ENCODE results near the gene SCFD2. TPM values are rescaled to one million over a fixed set of nuclear protein-coding genes. Genes with fewer than 3 reads are reported as not detected.
"Not testable (repeated sequence)": the region's sequence is repeated elsewhere in the genome, so short reads cannot be mapped to it uniquely, and the experiment has no call there.

The SCFD2 gene
- total RNA-seq, 1 donor from 2014 or later, result 25.6 TPM

DNA sequence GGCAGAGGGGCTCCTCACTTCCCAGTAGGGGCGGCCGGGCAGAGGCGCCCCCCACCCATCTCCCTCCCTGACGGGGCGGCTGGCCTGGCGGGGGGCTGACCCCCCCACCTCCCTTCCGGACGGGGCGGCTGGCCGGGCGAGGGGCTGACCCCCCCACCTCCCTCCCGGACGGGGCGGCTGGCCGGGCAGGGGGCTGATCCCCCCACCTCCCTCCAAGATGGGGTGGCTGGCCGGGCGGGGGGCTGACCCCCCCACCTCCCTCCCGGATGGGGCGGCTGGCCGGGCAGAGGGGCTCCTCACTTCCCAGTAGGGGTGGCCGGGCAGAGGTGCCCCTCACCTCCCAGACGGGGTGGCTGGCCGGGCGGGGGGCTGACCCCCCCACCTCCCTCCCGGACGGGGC lies 128.1 kb downstream of the SCFD2 start:
- DNase-seq, result not testable (repeated sequence)

DNA sequence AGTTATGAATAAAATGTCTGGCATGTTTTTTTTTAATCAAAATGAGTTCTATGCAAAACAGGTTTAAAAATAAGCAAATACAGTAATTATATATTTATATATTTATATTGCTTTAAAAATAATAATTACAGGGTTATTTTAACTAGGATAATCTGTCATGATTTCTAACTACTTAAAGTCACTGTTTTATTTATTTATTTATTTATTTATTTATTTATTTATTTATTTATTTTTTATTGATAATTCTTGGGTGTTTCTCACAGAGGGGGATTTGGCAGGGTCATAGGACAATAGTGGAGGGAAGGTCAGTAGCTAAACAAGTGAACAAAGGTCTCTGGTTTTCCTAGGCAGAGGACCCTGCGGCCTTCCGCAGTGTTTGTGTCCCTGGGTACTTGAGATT lies 129.2 kb downstream of the SCFD2 start:
- DNase-seq, result not testable (repeated sequence)

DNA sequence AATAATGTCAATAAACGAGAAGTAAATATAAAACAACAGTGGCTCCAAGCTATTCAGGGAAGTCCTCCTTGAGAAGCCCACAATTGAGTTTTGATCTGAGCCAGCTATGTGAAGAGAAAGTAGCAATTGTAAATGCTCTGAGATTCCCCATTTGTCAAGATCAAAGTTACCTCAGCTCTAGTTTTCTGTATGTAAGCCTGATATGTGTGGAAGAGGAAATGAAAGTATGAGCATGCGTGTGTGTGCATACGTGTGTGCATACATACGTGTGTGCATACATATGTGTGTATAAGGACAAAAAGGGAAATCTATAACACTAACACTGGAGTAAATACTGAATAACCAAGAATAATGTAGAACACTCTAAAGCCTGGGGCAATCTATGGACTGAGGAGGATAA lies 130.3 kb downstream of the SCFD2 start:
- DNase-seq, result no peak

DNA sequence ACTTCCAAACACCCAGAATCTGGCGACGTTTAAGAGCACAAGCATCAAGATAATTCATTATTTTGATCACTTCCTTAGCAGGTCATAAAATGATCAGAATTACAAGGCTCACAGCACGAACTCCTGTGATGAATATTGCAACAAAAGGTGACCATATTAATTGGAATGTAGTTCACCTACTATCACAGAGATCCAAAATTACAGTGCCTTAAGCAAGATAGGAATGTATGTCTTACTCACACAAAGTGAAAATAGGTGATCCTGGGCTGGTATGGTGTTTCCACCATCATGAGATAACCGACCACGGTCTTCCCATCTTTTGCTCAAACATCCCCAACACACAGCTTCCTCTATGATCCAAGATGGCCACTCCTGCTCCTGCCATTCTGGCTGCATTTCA lies 131.2 kb downstream of the SCFD2 start:
- no peak for DNase-seq

DNA sequence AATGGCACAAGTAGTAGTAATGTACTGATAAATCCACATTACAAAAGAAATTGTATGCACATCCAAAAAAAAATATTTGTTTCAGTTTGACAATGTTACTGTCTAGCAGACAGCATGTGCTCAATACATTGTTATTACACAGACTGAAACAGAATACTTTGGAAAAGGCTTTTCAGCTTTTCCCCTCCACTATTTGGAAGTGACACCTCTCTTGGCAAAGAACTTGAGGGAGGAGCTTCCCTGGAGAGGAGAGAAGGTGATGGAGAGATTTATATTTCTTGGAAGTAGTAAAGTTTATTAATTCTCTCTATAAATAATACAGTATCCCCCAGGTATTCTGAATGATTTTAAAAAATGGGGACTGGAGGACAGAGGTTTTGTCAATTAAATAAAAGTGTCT lies 131.8 kb downstream of the SCFD2 start:
- DNase-seq, result no peak

DNA sequence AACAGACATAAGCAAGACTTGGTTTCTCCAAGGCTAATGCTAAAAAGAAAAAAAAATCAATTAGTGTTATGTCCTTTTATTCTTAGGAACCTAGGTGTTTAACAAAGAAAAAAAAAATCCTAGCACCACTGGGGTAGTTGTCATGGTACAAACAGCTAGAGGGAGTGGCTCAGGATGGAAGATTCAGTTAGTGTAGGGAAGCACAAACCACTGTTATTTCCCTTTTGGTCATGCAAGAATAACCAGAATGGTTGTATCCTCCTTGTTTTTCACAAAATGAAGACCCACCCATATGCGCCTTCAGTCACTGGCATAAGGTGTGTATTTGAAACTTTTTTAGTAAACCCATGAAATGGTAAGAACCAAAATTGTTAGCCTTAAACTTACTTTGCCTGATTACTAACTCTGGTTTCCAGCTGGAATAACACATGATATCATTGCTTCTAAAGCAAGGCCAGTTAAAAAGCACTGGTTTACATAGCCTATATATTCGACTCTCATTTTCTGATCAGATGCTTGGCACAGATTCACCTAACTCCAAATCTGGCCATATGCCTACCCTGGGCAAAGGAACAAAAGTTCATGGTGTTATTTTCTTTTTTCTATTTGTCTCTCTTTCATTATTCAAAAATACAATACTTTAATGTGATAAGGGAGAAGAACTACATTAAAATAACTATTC lies 132.6 kb downstream of the SCFD2 start:
- DNase-seq, result no peak

DNA sequence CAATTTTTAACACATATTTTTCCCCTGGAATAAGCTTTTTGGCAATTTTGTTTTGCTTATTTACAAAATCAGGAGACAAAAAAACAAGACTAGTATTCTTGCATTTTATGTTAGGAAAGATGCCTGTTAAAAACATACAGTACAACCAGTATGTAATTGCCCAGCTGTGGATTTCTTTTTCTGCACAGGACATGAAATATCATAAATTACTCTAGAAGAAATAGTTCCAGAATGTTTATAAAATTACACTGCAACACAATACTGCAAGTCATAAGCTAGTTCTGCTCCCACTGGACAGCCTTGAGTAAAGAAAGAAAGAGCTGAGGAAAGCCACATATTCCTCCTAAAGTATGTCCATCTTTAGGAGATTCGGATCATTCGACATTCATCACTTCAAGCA lies 133.5 kb downstream of the SCFD2 start:
- no peak for DNase-seq

DNA sequence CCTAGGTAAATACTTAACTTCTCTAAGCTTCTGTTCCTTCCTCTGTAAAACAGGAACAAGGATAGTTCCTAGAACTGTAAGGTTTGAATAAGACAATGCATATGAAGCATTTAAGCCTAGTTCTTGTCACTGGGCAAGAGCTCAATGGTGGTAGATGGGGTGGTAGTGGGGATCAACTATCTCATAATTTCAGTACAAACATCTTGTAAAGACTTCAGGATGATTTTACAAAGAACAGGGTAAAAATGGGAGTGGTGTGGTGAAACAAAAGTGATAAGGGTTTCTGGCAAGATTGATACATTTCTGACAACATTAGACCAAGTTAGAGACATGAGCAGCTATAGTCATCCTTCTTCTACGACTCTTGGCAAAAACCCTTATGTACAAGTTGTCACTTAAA lies 137.8 kb downstream of the SCFD2 start:
- no peak for DNase-seq

DNA sequence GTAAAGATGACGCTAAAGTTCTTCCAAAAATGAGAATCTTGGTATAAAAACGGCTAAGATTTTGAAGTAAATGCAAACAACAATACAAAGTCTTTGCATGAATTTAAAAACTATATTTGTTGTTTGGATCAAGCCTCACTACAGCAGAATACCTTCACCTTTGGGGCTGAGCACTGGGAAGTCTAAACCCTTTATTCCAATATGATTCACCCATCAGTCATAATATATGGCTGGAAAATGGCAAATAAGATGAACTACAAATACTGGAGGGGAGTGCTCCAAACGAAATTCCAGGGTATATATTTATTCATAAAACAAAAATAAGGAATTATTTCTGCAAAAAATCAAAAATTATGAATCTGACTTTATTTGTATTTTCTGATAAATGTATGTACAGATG lies 138.4 kb downstream of the SCFD2 start:
- no peak for DNase-seq

DNA sequence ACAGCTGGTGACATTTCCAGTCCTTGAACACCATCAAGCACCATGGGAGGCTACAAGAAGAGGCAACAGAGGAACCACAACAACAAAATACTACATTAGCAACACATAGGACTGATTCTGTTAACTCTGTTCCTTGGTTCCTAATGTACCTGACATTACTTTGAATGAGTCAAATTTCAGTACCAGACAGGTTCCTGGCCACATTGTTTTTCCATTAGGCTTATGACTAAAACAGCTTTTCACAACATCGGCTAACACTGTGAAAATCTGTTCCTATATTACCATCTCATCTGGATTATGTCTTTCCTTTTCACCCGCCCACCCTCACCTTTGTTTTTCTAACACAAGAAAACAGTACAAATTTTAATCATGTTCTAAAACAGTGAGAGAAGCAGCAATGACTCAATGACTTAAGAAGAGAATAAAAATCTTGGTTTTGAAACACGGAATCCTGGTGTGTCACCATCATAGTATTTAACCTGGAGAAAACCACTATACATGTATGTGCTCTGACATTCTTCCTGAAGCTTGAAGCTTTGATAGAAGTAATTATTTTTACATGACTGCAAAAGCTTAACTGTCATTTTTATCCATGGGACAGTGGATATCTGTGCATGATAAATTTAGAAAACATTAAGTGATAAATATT lies 143.9 kb downstream of the SCFD2 start:
- no peak for DNase-seq

DNA sequence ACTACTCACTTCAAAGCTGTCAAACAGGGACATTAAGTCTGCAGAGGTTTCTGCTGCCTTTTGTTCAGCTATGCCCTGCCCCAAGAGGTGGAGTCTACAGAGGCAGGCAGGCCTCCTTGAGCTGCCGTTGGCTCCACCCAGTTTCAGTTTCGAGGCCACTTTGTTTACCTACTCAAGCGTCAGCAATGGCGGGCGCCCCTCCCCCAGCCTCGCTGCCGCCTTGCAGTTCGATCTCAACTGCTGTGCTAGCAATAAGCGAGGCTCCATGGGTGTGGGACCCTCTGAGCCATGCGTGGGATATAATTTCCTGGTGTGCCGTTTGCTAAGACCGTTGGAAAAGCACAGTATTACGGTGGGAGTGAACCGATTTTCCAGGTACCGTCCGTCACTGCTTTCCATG lies 146.7 kb downstream of the SCFD2 start:
- DNase-seq, result not testable (repeated sequence)

DNA sequence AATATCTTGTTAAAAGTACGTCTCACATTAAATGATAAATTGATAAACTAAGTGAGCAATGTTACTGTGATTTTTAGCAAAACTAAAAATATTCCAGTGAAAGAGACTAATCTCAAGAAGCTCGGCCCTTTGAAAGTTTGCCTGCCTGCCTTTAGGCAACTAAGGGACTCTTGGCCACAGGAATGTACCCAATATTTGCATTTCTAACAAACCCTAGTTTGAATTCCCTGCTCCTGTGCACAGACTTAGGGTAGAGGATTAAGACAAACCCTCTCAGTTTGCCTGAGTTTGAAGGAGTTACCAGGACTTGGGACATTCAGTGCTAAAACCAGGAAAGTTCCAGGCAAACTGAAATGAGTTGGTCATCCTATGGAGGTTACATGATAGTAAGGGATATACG lies 157.1 kb downstream of the SCFD2 start:
- no peak for DNase-seq

DNA sequence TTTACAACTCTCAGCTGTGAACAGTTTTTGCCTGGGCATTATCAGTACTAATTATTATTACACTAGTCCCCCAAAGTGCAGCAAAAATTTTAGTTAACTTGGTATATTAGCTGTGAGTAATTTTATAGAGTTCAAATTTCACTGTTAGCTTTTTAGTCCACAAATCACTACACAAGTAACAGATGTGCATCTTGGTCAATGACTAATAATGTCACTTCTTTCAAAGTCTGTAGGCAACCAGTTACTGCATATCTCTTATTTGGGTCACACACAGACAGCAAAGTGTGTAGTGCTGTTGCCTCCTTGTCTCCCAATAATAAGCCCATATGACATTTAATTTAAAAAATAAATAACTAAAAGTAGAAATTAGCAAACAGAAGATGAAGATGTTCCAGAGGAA lies 159.9 kb downstream of the SCFD2 start:
- DNase-seq, result no peak

DNA sequence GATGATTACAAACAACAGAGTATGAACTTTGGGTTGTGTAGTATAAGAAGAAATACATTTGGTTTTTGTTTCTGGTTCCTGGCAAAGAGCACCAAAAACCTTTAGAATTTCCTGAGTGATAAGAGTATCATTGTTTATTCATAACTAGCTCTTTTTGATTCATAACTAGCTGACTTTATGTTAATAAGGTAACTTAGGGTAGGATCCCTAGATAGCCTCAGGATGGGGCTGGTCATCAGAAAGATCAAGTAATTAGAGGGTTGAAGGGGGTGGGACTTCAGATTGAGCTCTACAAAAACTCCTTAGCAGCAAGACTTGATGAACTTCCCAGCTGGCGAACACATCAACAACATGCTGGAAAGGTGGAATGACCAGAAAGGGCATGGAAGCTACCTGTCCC lies 166.5 kb downstream of the SCFD2 start:
- no peak for DNase-seq

DNA sequence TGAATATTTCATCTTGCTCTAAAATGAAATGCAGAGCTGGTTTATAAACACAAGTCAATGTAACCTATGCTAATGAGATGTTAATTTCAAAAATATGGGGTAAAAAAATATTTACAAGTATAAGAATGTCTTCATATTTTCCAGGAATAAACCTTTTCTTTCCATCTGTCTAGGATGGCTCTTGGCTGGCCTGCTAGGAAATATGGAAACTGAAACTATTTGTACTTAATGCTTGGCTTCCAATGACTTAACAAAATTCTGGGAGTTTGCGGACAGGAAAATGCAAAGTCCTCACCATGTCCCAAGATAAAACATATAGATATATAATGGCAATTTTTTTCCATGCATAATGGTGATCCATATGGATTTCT lies 168.1 kb downstream of the SCFD2 start:
- DNase-seq, result no peak

DNA sequence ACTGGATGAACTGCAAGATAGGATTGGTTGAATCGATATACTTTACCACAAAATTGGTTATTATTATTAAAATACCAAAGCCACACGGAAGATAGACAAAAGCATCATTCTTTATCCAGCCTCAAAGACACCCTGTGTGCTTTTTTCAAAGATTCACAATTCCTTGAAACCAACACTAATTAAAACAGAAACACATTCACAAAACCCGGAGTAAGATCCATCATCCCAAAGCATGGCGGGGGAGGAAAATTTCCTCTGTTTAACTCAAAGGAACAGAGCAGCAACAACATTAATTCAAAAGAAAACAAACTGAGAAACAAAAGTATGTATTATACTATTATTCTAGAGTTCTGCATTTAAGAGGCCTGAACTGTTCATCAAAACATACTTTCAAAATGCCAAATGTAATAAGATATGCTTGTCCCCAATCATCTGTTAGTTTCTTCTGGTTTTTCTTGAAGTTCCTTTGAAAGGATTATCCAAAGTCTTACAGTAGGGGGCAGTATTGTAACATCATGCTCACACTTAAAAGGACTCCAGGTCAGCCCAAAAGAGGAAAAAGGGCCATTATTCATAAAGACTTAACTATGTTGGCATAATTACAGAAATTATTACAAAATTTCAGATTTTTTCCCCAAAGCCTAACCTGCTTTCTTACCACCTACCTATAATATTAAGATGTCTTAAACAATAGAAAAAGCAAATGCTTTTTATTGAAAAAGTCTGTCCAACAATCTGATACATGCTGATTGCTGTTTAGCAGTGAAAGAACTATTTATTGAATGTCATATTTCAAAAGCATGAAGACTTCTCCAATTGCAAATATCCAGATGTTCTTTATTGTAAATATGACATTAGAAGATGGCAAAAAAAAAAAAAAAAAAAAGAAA lies 168.7 kb downstream of the SCFD2 start:
- DNase-seq, result no peak

DNA sequence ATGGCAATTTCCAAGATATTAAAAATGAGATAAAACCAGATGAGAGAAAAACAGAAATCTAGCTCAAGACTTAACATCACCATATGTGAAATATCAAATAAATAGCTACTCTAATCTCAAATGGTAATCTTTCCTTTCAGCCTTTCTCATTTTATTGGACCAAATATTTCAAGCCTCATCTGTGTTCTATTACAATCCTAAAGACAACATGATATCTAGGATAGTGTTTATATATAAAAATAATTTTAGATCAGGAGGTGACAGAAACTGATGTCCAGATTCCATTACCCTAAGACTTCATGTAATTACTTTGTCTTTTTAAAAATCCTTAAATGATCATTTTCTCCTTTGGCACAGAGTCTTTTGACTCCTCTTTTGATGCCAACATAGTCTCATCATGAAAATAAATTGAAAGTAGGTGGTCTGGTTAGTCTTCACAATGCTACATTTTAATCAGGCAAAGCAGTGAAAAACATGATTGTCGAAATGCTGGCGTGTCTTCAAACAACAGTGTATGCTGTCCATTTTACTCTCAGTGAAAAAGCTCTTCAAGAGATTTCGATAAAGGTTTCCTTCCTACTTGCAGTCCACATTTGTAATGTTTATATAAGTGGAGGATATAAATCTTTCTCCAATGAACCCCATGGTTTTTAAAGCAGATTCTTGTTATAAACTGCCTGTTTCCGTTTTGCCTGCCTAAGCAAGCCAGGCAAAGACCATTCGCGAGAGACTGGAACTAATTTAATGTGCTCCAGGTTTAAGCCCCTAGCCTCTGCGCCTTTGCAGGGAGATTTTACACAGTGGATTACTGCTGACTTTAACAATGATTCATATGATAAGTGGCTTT lies 169.8 kb downstream of the SCFD2 start:
- DNase-seq, result no peak

DNA sequence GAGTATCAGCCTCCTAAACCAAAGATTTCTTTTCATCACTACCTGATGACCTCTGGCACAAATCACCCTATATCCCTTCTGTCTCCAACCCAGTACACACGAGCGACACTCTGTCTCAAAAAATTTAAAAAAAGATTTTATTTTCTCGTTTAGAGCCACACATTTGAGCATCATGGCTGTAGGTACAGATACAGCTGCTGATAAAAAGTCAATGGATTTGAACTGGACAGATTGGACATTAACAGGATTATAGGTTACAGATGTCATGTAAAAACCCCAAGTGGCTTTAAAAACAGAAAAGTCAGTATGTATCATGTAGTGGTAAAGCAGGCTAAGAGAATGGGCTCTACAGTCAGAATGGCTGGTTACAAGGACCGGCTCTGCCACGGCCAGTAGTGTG lies 171.1 kb downstream of the SCFD2 start:
- no peak for DNase-seq

DNA sequence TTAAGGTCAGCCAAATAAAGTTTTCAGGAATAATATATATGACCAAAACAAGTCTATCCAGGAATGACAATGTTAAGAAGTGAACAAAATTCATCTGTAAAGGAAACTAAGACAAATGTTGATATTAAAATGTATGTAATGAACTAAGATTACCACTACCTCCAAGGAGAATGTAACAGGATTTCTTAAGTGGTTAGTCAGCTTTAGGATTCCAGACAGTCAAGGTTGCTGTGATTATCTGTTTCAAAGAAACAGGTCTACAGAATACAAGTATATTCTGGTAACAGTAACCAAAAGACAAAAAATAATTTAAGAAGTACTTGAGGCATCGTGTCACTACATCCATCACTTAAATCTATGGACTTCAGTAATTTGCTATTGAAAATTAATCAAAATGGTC lies 172.8 kb downstream of the SCFD2 start:
- DNase-seq, result no peak

DNA sequence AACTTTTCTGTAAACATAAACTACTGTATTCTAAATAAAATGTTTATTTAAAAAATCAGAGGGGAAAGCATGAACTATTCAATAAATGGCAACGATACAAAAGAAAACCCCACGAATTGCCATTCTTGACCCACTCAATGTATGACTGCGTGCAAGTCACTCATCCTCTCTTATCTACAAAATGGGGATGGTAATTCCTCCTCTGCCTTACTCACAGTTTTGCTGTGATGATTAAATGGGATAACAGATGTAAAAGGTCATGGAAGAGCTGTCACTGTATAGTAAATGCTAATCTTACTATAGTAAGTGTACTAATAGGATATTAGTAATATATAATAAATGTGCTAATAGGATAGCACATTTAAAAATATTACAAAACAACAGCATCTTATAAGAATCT lies 173.4 kb downstream of the SCFD2 start:
- no peak for DNase-seq

DNA sequence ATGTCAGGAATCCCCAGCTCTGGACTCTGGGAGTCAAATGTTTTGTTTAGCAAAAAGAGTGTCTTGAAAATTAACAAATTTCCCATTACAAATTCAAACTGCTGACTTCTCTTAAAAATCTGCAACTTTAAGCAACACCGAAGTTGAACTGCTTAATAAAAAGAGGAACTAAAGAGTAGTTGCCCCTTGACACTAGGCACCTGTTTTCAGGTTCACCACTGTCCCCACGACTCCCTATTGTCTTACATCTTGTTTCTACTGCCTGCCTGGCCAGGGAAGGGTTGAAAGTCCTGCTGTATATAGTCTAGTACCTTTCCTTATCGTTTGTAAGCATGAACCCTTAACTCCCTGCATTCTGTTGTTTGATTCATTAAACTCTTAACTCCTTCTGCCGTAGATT lies 173.9 kb downstream of the SCFD2 start:
- DNase-seq, result no peak

DNA sequence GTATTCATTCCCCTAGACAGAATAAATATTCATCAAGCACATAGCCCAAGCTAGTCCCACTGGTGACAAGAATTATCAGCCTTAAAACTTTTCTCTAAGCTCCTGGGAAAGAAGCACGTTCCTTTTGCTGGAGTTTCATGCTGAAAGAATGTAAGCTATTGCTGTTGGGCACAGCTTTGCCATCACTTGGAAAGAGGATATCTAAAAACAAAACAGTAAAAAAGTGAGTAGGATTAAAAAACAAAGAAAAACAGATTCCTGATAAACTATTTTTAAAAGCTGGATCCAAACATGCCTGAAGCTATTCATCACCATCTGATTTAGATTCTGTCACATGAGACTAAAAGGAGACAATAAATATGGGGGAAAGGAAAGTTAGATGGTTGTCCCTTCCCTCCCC lies 176.8 kb downstream of the SCFD2 start:
- no peak for DNase-seq

Data from occipital lobe (tissue), 2 donors.